ENCODE data around the gene ABHD14A. TPM values are rescaled to one million over a fixed set of nuclear protein-coding genes. Genes with fewer than 3 reads are reported as not detected.

Gene ABHD14A
- total RNA-seq, 5 donors from 2014 or later (not counting 1 experiment from before 2014, with no cell fraction given): 14.3 to 26.5 (median 20.8) TPM

- peaks cover 5% of the 10 kb centered on the region for H3K36me3 Mint-ChIP-seq
- no peaks in the 10 kb centered on the region for H3K27me3 Mint-ChIP-seq
- H3K27ac Mint-ChIP-seq: no peak overlapping the region
- H3K27ac ChIP-seq (ENCODE audit: low read length): no peak overlapping the region
- DNase-seq: no peak
- no peak overlapping the region for H3K4me3 Mint-ChIP-seq
- H3K27me3 ChIP-seq (replicated peaks in 1 of 2; ENCODE audit: control insufficient read depth in 2 of 2, extremely low read depth in 1 of 2, insufficient read depth in 2 of 2, low read length in 1 of 2): no peaks in the 10 kb centered on the region
- no peak for ATAC-seq (replicated peaks in 1 of 4)
- H3K4me1 Mint-ChIP-seq: peaks cover 25 to 30% (median 28%) of the 10 kb centered on the region in 3 donors
- H3K36me3 ChIP-seq (ENCODE audit: control insufficient read depth in 2 of 2, extremely low read depth in 1 of 2, insufficient read depth in 1 of 2, low read length in 1 of 2): no peaks in the 10 kb centered on the region
- CTCF ChIA-PET: interaction anchor here in 1 of 2 donors (0.5 kb wide), 1 partner anchor 56 kb away, joined by 3 read pairs; no protein-coding TSS in a partner anchor
- POLR2A ChIA-PET: no interaction called here
- no peaks in the 10 kb centered on the region for H3K9me3 Mint-ChIP-seq
- H3K4me1 ChIP-seq (ENCODE audit: control insufficient read depth in 1 of 2, extremely low read depth in 1 of 2, insufficient read depth in 2 of 2, low read length in 2 of 2): peaks cover 6 to 29% of the 10 kb centered on the region in 2 experiments
- WGBS (ENCODE audit: insufficient coverage): 95% methylated on average over 16 of the region's 18 CpGs
- no peak overlapping the region for H3K4me3 ChIP-seq (ENCODE audit: control insufficient read depth in 1 of 2, extremely low read depth in 1 of 2, low read length in 1 of 2)
- no peaks in the 10 kb centered on the region for H3K9me3 ChIP-seq
Measured at GRCh38 chr3:51945031-51945840, 29.6 kb upstream of the ABHD14A start.

- H3K27me3 Mint-ChIP-seq: no peaks in the 10 kb centered on the region
- Histone ChIP-seq H3K9me3 (no peaks in the 10 kb centered on the region), H3K4me3 (ENCODE audit: control insufficient read depth in 1 of 2, extremely low read depth in 1 of 2, low read length in 1 of 2) (no peak overlapping the region), H3K27me3 (replicated peaks in 1 of 2; ENCODE audit: control insufficient read depth in 2 of 2, extremely low read depth in 1 of 2, insufficient read depth in 2 of 2, low read length in 1 of 2) (no peaks in the 10 kb centered on the region), H3K27ac (ENCODE audit: low read length) (no peak overlapping the region), H3K36me3 (ENCODE audit: control insufficient read depth in 2 of 2, extremely low read depth in 1 of 2, insufficient read depth in 1 of 2, low read length in 1 of 2) (no peaks in the 10 kb centered on the region), H3K4me1 (ENCODE audit: control insufficient read depth in 1 of 2, extremely low read depth in 1 of 2, insufficient read depth in 2 of 2, low read length in 2 of 2) (peaks cover 1 to 21% of the 10 kb centered on the region in 2 experiments)
- ChIA-PET CTCF (interaction anchor here in 1 of 2 donors (0.9 kb wide), 1 partner anchor 11 kb away, joined by 3 read pairs; no protein-coding TSS in a partner anchor), POLR2A (no interaction called here)
- H3K9me3 Mint-ChIP-seq: no peaks in the 10 kb centered on the region
- no peak overlapping the region for H3K4me3 Mint-ChIP-seq
- 95% methylated on average over 13 of the region's 14 CpGs for WGBS (ENCODE audit: insufficient coverage)
- H3K4me1 Mint-ChIP-seq: peaks cover 17 to 21% (median 19%) of the 10 kb centered on the region in 3 donors
- DNase-seq (no peak), ATAC-seq (replicated peaks in 1 of 4) (no peak)
- peaks cover 5% of the 10 kb centered on the region for H3K36me3 Mint-ChIP-seq
- no peak overlapping the region for H3K27ac Mint-ChIP-seq
Measured at GRCh38 chr3:51945926-51946705, 28.7 kb upstream of the ABHD14A start.

- H3K4me1 ChIP-seq (ENCODE audit: control insufficient read depth in 1 of 2, extremely low read depth in 1 of 2, insufficient read depth in 2 of 2, low read length in 2 of 2): peaks cover 0 to 16% of the 10 kb centered on the region in 2 experiments
- POLR2A ChIA-PET: no interaction called here
- Mint-ChIP-seq H3K4me3 (no peak overlapping the region), H3K27ac (no peak overlapping the region), H3K4me1 (peaks cover 12 to 17% (median 13%) of the 10 kb centered on the region in 3 donors), H3K9me3 (no peaks in the 10 kb centered on the region), H3K27me3 (no peaks in the 10 kb centered on the region), H3K36me3 (peaks cover 5% of the 10 kb centered on the region)
- no peaks in the 10 kb centered on the region for H3K9me3 ChIP-seq
- ATAC-seq (replicated peaks in 1 of 4) (no peak), DNase-seq (no peak)
- H3K27ac ChIP-seq (ENCODE audit: low read length): no peak overlapping the region
- no peaks in the 10 kb centered on the region for H3K27me3 ChIP-seq (replicated peaks in 1 of 2; ENCODE audit: control insufficient read depth in 2 of 2, extremely low read depth in 1 of 2, insufficient read depth in 2 of 2, low read length in 1 of 2)
- CTCF ChIA-PET: interaction anchor here in 1 of 2 donors (0.9 kb wide), 1 partner anchor 10 kb away, joined by 3 read pairs; no protein-coding TSS in a partner anchor
- H3K36me3 ChIP-seq (ENCODE audit: control insufficient read depth in 2 of 2, extremely low read depth in 1 of 2, insufficient read depth in 1 of 2, low read length in 1 of 2): no peaks in the 10 kb centered on the region
- H3K4me3 ChIP-seq (ENCODE audit: control insufficient read depth in 1 of 2, extremely low read depth in 1 of 2, low read length in 1 of 2): no peak overlapping the region
- 80% methylated on average over 1 of the region's 4 CpGs for WGBS (ENCODE audit: insufficient coverage)
Measured at GRCh38 chr3:51946796-51947195, 28.1 kb upstream of the ABHD14A start.

DNA sequence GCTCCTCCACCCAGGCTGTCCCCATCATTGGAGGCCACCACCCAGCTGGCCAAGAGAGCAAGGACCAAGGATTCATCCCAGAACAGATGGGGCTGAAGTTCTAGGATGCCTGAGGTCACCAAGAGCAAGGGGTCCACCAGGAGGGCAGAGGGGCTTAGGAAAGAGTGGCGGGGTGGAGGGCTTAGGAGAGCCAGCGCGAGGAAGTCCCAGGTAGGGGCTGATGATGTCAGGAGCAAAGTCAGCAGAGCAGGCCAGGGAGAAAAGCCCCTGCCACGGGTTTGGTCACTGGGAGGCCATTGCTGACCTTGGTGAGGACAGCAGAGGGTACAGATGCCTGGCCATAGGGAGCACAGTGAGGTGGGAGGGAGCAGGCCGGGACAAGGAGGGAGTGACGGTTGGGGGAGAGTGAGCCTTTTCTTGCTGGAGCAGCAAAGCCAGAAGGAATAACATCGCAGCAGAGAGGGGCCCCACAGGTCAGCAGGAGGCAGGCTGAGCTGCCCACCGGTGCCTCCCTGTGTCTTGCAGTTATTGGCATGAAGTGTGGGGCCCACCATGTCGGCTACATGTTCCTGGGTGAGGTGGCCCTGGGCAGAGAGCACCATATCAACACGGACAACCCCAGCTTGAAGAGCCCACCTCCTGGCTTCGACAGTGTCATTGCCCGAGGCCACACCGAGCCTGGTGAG, 27.5 kb upstream of the ABHD14A start:
- Mint-ChIP-seq H3K4me3 (no peak overlapping the region), H3K4me1 (peaks cover 8 to 13% (median 9%) of the 10 kb centered on the region in 3 donors), H3K36me3 (peaks cover 5% of the 10 kb centered on the region), H3K9me3 (no peaks in the 10 kb centered on the region), H3K27me3 (peaks cover 2 to 3% of the 10 kb centered on the region in 2 donors), H3K27ac (no peak overlapping the region)
- Histone ChIP-seq H3K27ac (ENCODE audit: low read length) (no peak overlapping the region), H3K9me3 (no peaks in the 10 kb centered on the region), H3K4me3 (ENCODE audit: control insufficient read depth in 1 of 2, extremely low read depth in 1 of 2, low read length in 1 of 2) (no peak overlapping the region), H3K27me3 (replicated peaks in 1 of 2; ENCODE audit: control insufficient read depth in 2 of 2, extremely low read depth in 1 of 2, insufficient read depth in 2 of 2, low read length in 1 of 2) (no peaks in the 10 kb centered on the region), H3K36me3 (ENCODE audit: control insufficient read depth in 2 of 2, extremely low read depth in 1 of 2, insufficient read depth in 1 of 2, low read length in 1 of 2) (no peaks in the 10 kb centered on the region), H3K4me1 (ENCODE audit: control insufficient read depth in 1 of 2, extremely low read depth in 1 of 2, insufficient read depth in 2 of 2, low read length in 2 of 2) (peaks cover 0 to 13% of the 10 kb centered on the region in 2 experiments)
- ATAC-seq (replicated peaks in 1 of 4) (no peak), DNase-seq (no peak)
- WGBS (ENCODE audit: insufficient coverage): 88% methylated on average over 9 of the region's 13 CpGs
- ChIA-PET POLR2A (no interaction called here), CTCF (no interaction called here)

DNA sequence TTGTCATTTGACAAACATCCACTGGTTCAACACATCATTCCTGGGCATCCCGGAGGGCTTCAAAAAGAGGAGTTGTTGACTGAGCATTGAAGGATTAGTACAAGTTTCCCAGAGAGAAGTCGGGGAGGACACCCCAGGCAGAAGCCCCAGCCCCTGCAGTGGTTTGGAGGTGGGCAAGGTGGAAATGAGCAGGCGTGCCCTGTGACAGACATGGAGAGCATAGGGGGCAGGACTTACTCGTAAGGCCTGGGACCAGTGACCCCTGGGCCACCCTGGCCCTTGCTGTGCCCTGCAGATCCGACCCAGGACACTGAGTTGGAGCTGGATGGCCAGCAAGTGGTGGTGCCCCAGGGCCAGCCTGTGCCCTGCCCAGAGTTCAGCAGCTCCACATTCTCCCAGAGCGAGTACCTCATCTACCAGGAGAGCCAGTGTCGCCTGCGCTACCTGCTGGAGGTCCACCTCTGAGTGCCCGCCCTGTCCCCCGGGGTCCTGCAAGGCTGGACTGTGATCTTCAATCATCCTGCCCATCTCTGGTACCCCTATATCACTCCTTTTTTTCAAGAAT, 26.8 kb upstream of the ABHD14A start:
- DNase-seq (no peak), ATAC-seq (replicated peaks in 1 of 4) (no peak)
- Mint-ChIP-seq H3K9me3 (no peaks in the 10 kb centered on the region), H3K27me3 (peaks cover 4 to 6% of the 10 kb centered on the region in 2 donors), H3K36me3 (peaks cover 5% of the 10 kb centered on the region), H3K27ac (no peak overlapping the region), H3K4me1 (peaks cover under 1 to 6% (median 2%) of the 10 kb centered on the region in 3 donors), H3K4me3 (no peak overlapping the region)
- POLR2A ChIA-PET: no interaction called here
- no peaks in the 10 kb centered on the region for H3K36me3 ChIP-seq (ENCODE audit: control insufficient read depth in 2 of 2, extremely low read depth in 1 of 2, insufficient read depth in 1 of 2, low read length in 1 of 2)
- peaks cover 0 to 6% of the 10 kb centered on the region in 2 experiments for H3K4me1 ChIP-seq (ENCODE audit: control insufficient read depth in 1 of 2, extremely low read depth in 1 of 2, insufficient read depth in 2 of 2, low read length in 2 of 2)
- WGBS (ENCODE audit: insufficient coverage): 89% methylated on average over 9 of the region's 10 CpGs
- no peaks in the 10 kb centered on the region for H3K27me3 ChIP-seq (replicated peaks in 1 of 2; ENCODE audit: control insufficient read depth in 2 of 2, extremely low read depth in 1 of 2, insufficient read depth in 2 of 2, low read length in 1 of 2)
- H3K9me3 ChIP-seq: no peaks in the 10 kb centered on the region
- CTCF ChIA-PET: no interaction called here
- H3K4me3 ChIP-seq (ENCODE audit: control insufficient read depth in 1 of 2, extremely low read depth in 1 of 2, low read length in 1 of 2): no peak overlapping the region
- no peak overlapping the region for H3K27ac ChIP-seq (ENCODE audit: low read length)

DNA sequence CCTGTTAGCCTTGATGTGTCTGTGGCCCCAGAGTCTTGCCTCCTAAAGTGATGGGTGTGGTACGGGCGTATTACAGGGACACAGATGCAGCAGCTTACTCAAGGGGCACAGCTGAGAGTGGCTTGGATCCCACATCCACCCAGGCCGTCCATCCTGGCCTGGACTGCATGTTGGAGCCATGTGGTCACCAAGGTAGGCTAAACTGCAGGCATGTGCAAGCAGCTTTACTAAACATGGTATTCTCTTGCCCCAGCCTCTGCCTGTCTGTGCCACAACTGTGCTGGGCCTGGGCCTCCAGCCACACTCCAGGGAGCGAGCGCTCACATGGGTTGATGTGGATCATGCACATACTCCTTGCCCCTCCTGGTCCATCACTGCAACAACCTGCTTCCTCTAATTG, 25.7 kb upstream of the ABHD14A start:
- no peak overlapping the region for H3K27ac ChIP-seq (ENCODE audit: low read length)
- H3K9me3 ChIP-seq: no peaks in the 10 kb centered on the region
- H3K9me3 Mint-ChIP-seq: no peaks in the 10 kb centered on the region
- H3K27me3 ChIP-seq (replicated peaks in 1 of 2; ENCODE audit: control insufficient read depth in 2 of 2, extremely low read depth in 1 of 2, insufficient read depth in 2 of 2, low read length in 1 of 2): peaks cover 0 to 4% of the 10 kb centered on the region in 2 experiments
- DNase-seq (no peak), ATAC-seq (replicated peaks in 1 of 4) (no peak)
- no peak overlapping the region for H3K4me3 Mint-ChIP-seq
- no peaks in the 10 kb centered on the region for H3K4me1 ChIP-seq (ENCODE audit: control insufficient read depth in 1 of 2, extremely low read depth in 1 of 2, insufficient read depth in 2 of 2, low read length in 2 of 2)
- H3K4me1 Mint-ChIP-seq: peaks cover 0 to 1% (median 0%) of the 10 kb centered on the region in 3 donors
- ChIA-PET CTCF (no interaction called here), POLR2A (no interaction called here)
- WGBS (ENCODE audit: insufficient coverage): 97% methylated on average over 5 of the region's 5 CpGs
- H3K36me3 Mint-ChIP-seq: peaks cover 5% of the 10 kb centered on the region
- H3K4me3 ChIP-seq (ENCODE audit: control insufficient read depth in 1 of 2, extremely low read depth in 1 of 2, low read length in 1 of 2): no peak overlapping the region
- no peak overlapping the region for H3K27ac Mint-ChIP-seq
- no peaks in the 10 kb centered on the region for H3K36me3 ChIP-seq (ENCODE audit: control insufficient read depth in 2 of 2, extremely low read depth in 1 of 2, insufficient read depth in 1 of 2, low read length in 1 of 2)
- peaks cover 12 to 17% of the 10 kb centered on the region in 2 donors for H3K27me3 Mint-ChIP-seq

Data from T-cell (primary cell).